ENCODE results near the gene ID2. TPM values are rescaled to one million over a fixed set of nuclear protein-coding genes. Genes with fewer than 3 reads are reported as not detected.

The ID2 gene
- total RNA-seq, 1 donor from 2014 or later: 34.9 TPM

GRCh38 chr2:8729939-8730338, 48.1 kb downstream of the ID2 start:
- DNase-seq (ENCODE audit: low read depth in 2 of 2): no peak

- DNase-seq (ENCODE audit: low read depth in 2 of 2): no peak
Measured at GRCh38 chr2:8732601-8733000, 50.7 kb downstream of the ID2 start.

Other genes with a start within 250 kb of the ID2 start
- gene KIDINS220, start 155.6 kb downstream of the ID2 start, total RNA-seq: 39.7 and 48.9 TPM in 2 replicates